Neural progenitor cell (in vitro differentiated cells): ENCODE results near the gene ARHGAP15. TPM values are rescaled to one million over a fixed set of nuclear protein-coding genes. Genes with fewer than 3 reads are reported as not detected.

Experiments used
- DNase-seq: peaks from one replicate; pipeline ENCODE4 v3.0.0-alpha.2; 2016; ENCODE audit warnings: low spot score
- H2AFZ ChIP-seq: fragments of 200-600 bp; sonication (generic); replicated peaks from 2 replicates; pipeline ENCODE4 v1.6.1; 2016; ENCODE audit warnings: antibody characterized with exemption
- H3F3A ChIP-seq: fragments of 200-600 bp; sonication (generic); 2 replicates; pipeline ENCODE4 v1.6.1; 2016; ENCODE audit warnings: antibody characterized with exemption, low read depth
- H3K27ac ChIP-seq: fragments of 200-600 bp; sonication (generic); 2 replicates; pipeline ENCODE4 v1.5.1; 2016; ENCODE audit warnings: mild to moderate bottlenecking
- H3K27me3 ChIP-seq: fragments of 200-600 bp; sonication (generic); 2 replicates; pipeline ENCODE4 v1.6.1; 2016; ENCODE audit warnings: mild to moderate bottlenecking, moderate library complexity
- H3K36me3 ChIP-seq: fragments of 200-600 bp; sonication (generic); 2 replicates; pipeline ENCODE4 v1.5.1; 2016
- H3K4me1 ChIP-seq: fragments of 200-600 bp; sonication (generic); 2 replicates; pipeline ENCODE4 v1.6.1; 2016; ENCODE audit warnings: mixed run types
- H3K4me2 ChIP-seq: fragments of 200-600 bp; sonication (generic); 2 replicates; pipeline ENCODE4 v1.6.1; 2016
- H3K4me3 ChIP-seq: fragments of 200-600 bp; sonication (generic); 2 replicates; pipeline ENCODE4 v1.5.1; 2016
- H3K79me2 ChIP-seq: fragments of 200-600 bp; sonication (generic); 2 replicates; pipeline ENCODE4 v1.6.1; 2016; ENCODE audit warnings: low read depth
- H3K9ac ChIP-seq: fragments of 200-600 bp; sonication (generic); 2 replicates; pipeline ENCODE4 v1.6.1; 2016
- H3K9me3 ChIP-seq: fragments of 200-600 bp; sonication (generic); 2 replicates; pipeline ENCODE4 v1.5.1; 2016; ENCODE audit warnings: low read depth
- H4K20me1 ChIP-seq: fragments of 200-600 bp; sonication (generic); 2 replicates; pipeline ENCODE4 v1.6.1; 2016; ENCODE audit warnings: low read depth
- H3K27ac Mint-ChIP-seq: 3 replicates; pipeline ENCODE4 v1.8.0; 2021; ENCODE audit warnings: mixed read lengths
- H3K27me3 Mint-ChIP-seq: 2 replicates; pipeline ENCODE4 v1.8.0; 2022; ENCODE audit warnings: low read depth, mild to moderate bottlenecking, inconsistent platforms, moderate library complexity, mixed read lengths; ENCODE audit not compliant: insufficient read depth
- H3K36me3 Mint-ChIP-seq: 3 replicates; pipeline ENCODE4 v1.8.0; 2021; ENCODE audit warnings: mixed read lengths
- H3K4me1 Mint-ChIP-seq: 3 replicates; pipeline ENCODE4 v1.8.0; 2021; ENCODE audit warnings: mixed read lengths
- H3K4me3 Mint-ChIP-seq: 3 replicates; pipeline ENCODE4 v1.8.0; 2021; ENCODE audit warnings: mild to moderate bottlenecking, moderate library complexity, mixed read lengths
- H3K9me3 Mint-ChIP-seq: 3 replicates; pipeline ENCODE4 v1.8.0; 2020; ENCODE audit warnings: mixed read lengths
- CTCF ChIP-seq: fragments of 200-600 bp; sonication (generic); IDR thresholded peaks from 2 replicates; pipeline ENCODE4 v1.5.1; 2017; ENCODE audit warnings: antibody characterized with exemption, mild to moderate bottlenecking
- EZH2 ChIP-seq: fragments of 200-600 bp; sonication (generic); IDR thresholded peaks from 2 replicates; pipeline ENCODE4 v1.6.1; 2017; ENCODE audit warnings: antibody characterized with exemption, mild to moderate bottlenecking, moderate library complexity
- EZH2phosphoT487 ChIP-seq: fragments of 200-600 bp; sonication (generic); IDR thresholded peaks from 2 replicates; pipeline ENCODE4 v1.6.1; 2017; ENCODE audit warnings: antibody characterized with exemption
- total RNA-seq: library from RNA; depleted of rRNA; stranded (reverse); fragments of >200 nt; gene quantifications from 2 replicates; pipeline ENCODE4 v1.2.3, GENCODE V29; 2015; ENCODE audit warnings: low replicate concordance

Gene ARHGAP15
- total RNA-seq, 1 donor from 2014 or later: 5.9 TPM

GRCh38 chr2:143469323-143469722 lies 340.1 kb downstream of the ARHGAP15 start:
- Mint-ChIP-seq H3K36me3 (no peaks in the 10 kb centered on the region), H3K9me3 (no peaks in the 10 kb centered on the region), H3K27me3 (no peaks in the 10 kb centered on the region), H3K4me3 (no peak overlapping the region), H3K4me1 (no peaks in the 10 kb centered on the region), H3K27ac (no peak overlapping the region)
- no peak overlapping the region for H3K27ac ChIP-seq
- H3K36me3 ChIP-seq: no peaks in the 10 kb centered on the region
- peaks cover 12% of the 10 kb centered on the region for H3F3A ChIP-seq
- no peaks in the 10 kb centered on the region for H3K9me3 ChIP-seq
- DNase-seq: no peak
- H3K4me2 ChIP-seq: no peak overlapping the region
- TF ChIP-seq CTCF: no peak
- no peak for TF ChIP-seq EZH2phosphoT487
- no peak for TF ChIP-seq EZH2
- peaks cover 17% of the 10 kb centered on the region for H3K4me1 ChIP-seq
- H3K9ac ChIP-seq: no peak overlapping the region
- H3K27me3 ChIP-seq: no peaks in the 10 kb centered on the region
- H3K4me3 ChIP-seq: no peak overlapping the region
- H4K20me1 ChIP-seq: no peaks in the 10 kb centered on the region
- H3K79me2 ChIP-seq: no peaks in the 10 kb centered on the region
- H2AFZ ChIP-seq: peak overlapping the region; percentile 27

- no peak overlapping the region for H3K27ac ChIP-seq
- TF ChIP-seq EZH2phosphoT487 (no peak), EZH2 (no peak)
- H3K27me3 ChIP-seq: no peaks in the 10 kb centered on the region
- no peak overlapping the region for H3K4me3 ChIP-seq
- no peak overlapping the region for H3K9ac ChIP-seq
- no peaks in the 10 kb centered on the region for H3K4me1 ChIP-seq
- no peaks in the 10 kb centered on the region for H3K36me3 Mint-ChIP-seq
- no peaks in the 10 kb centered on the region for H3K9me3 ChIP-seq
- H3K27ac Mint-ChIP-seq: no peak overlapping the region
- no peak overlapping the region for H2AFZ ChIP-seq
- peaks cover 7% of the 10 kb centered on the region for H3F3A ChIP-seq
- H3K4me3 Mint-ChIP-seq: no peak overlapping the region
- no peaks in the 10 kb centered on the region for H3K79me2 ChIP-seq
- DNase-seq: no peak
- H3K4me2 ChIP-seq: no peak overlapping the region
- no peaks in the 10 kb centered on the region for H4K20me1 ChIP-seq
- H3K9me3 Mint-ChIP-seq: no peaks in the 10 kb centered on the region
- no peaks in the 10 kb centered on the region for H3K36me3 ChIP-seq
- H3K4me1 Mint-ChIP-seq: peaks cover 4% of the 10 kb centered on the region
- peaks cover 2% of the 10 kb centered on the region for H3K27me3 Mint-ChIP-seq
Observed at GRCh38 chr2:143471550-143471949, 342.3 kb downstream of the ARHGAP15 start.

- no peak for TF ChIP-seq CTCF
- no peak for TF ChIP-seq EZH2
- Mint-ChIP-seq H3K4me1 (peaks cover 4% of the 10 kb centered on the region), H3K27ac (no peak overlapping the region), H3K36me3 (no peaks in the 10 kb centered on the region), H3K9me3 (no peaks in the 10 kb centered on the region), H3K4me3 (no peak overlapping the region), H3K27me3 (peaks cover 2% of the 10 kb centered on the region)
- no peak overlapping the region for H2AFZ ChIP-seq
- H3K4me1 ChIP-seq: peaks cover 12% of the 10 kb centered on the region
- H3K4me2 ChIP-seq: no peak overlapping the region
- no peak overlapping the region for H3K27ac ChIP-seq
- DNase-seq: no peak
- no peaks in the 10 kb centered on the region for H3K79me2 ChIP-seq
- H3K27me3 ChIP-seq: no peaks in the 10 kb centered on the region
- no peaks in the 10 kb centered on the region for H3K9me3 ChIP-seq
- no peak overlapping the region for H3K4me3 ChIP-seq
- peaks cover 12% of the 10 kb centered on the region for H3F3A ChIP-seq
- H3K36me3 ChIP-seq: no peaks in the 10 kb centered on the region
- H3K9ac ChIP-seq: no peak overlapping the region
- no peaks in the 10 kb centered on the region for H4K20me1 ChIP-seq
Observed at GRCh38 chr2:143473216-143473615, 344.0 kb downstream of the ARHGAP15 start.

- Histone ChIP-seq H3K4me2 (no peak overlapping the region), H3K27me3 (no peaks in the 10 kb centered on the region), H3K27ac (no peak overlapping the region), H2AFZ (no peak overlapping the region), H3K9me3 (no peaks in the 10 kb centered on the region), H3K79me2 (no peaks in the 10 kb centered on the region), H3F3A (peaks cover 12% of the 10 kb centered on the region), H3K4me1 (peaks cover 12% of the 10 kb centered on the region), H4K20me1 (no peaks in the 10 kb centered on the region), H3K9ac (no peak overlapping the region), H3K36me3 (no peaks in the 10 kb centered on the region), H3K4me3 (no peak overlapping the region)
- H3K36me3 Mint-ChIP-seq: no peaks in the 10 kb centered on the region
- H3K27me3 Mint-ChIP-seq: peaks cover 2% of the 10 kb centered on the region
- peaks cover 4% of the 10 kb centered on the region for H3K4me1 Mint-ChIP-seq
- no peak overlapping the region for H3K4me3 Mint-ChIP-seq
- no peak for DNase-seq
- H3K27ac Mint-ChIP-seq: no peak overlapping the region
- no peak for TF ChIP-seq EZH2phosphoT487
- TF ChIP-seq CTCF: no peak
- TF ChIP-seq EZH2: no peak
- no peaks in the 10 kb centered on the region for H3K9me3 Mint-ChIP-seq
Observed at GRCh38 chr2:143473820-143474219, 344.6 kb downstream of the ARHGAP15 start.
